ENCODE data around the gene ABCD4. TPM values are rescaled to one million over a fixed set of nuclear protein-coding genes. Genes with fewer than 3 reads are reported as not detected.

The ABCD4 gene
- total RNA-seq (10 to 100 TPM; 18.9 to 28.7 (median 25.2) TPM), polyA plus RNA-seq (25.4 TPM)
- long read RNA-seq, donor 1, transcript ABCD4-201 (19 exons, 3,003 nt) = major isoform, 11 of 48 reads
- long read RNA-seq, donor 1, transcript ABCD4-218 (18 exons, 1,842 nt) = minor isoform, 8 of 48 reads
- long read RNA-seq, donor 1, partial matches to known transcripts = 5 of 48 reads
- long read RNA-seq, donor 1, other reads (novel, unspliced or antisense) = 21 of 48 reads
- long read RNA-seq, donor 2, partial matches to known transcripts = 2 of 23 reads
- long read RNA-seq, donor 2, other reads (novel, unspliced or antisense) = 15 of 23 reads
- long read RNA-seq, donor 3, transcript ABCD4-218 (18 exons, 1,842 nt) = minor isoform, 8 of 112 reads
- long read RNA-seq, donor 3, transcript ABCD4-201 (19 exons, 3,003 nt) = major isoform, 21 of 112 reads
- long read RNA-seq, donor 3, transcript ABCD4-211 (17 exons, 2,336 nt) = minor isoform, 6 of 112 reads
- long read RNA-seq, donor 3, partial matches to known transcripts = 18 of 112 reads
- long read RNA-seq, donor 3, other reads (novel, unspliced or antisense) = 57 of 112 reads
- long read RNA-seq, donor 4, transcript ABCD4-201 (19 exons, 3,003 nt) = major isoform, 8 of 23 reads
- long read RNA-seq, donor 4, partial matches to known transcripts = 2 of 23 reads
- long read RNA-seq, donor 4, other reads (novel, unspliced or antisense) = 13 of 23 reads

DNA sequence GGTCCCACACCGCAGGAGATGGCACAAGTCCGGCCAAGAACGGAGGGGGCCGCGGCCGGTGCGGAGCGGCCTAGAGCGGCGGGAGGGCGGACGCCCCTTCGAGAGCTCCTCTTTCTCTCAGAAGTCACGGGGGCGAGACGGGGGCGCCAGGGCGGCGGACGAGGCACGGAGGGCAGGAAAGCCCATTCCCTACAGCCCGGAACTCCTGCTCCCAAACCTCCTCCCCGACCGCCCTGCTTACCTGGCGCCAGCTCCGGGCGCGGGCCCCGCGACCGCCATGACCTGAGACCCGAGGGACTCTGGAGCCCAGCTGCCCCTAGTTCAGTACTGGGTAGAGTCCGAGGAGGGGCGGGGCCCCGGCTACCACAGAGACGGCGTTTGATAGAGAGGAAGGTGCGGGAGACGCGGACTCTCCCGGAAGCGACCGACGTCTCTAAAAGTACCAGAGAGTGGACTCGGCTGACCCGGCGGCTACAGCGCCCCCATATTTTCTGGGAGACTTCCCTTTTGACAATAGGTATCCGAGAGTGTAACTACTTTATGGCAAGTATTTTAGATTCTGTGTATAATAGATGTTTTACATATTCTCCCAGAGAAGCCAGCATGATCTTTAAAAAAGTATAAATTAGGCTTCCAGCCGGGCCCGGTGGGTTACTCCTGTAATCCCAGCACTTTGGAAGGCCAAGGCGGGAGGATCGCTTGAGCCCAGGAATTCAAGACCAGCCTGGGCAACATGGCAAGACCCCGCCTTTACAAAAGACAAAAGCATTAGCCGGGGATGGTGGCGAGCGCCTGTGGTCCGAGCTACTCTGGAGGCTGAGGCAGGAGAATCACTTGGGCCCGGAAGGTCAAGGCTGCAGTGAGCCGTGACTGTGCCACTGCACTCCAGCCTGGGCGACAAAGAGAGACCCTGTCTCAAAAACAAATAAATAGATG is at the start of gene ABCD4:
ABCD4 (minus strand) TSS at position 301 of the 936 bp plus-strand sequence; CDS start at position 279, 22 bp downstream.
- DNase-seq (peak; percentile 94 to 98 (median 97)), ATAC-seq (peak; percentile 99)
- peak within 1 kb of the TSS; percentile 96 for H3K4me3 ChIP-seq (ENCODE audit: low read length)
- 12% methylated on average over 61 of the region's 61 CpGs for WGBS
- peaks cover 12% of the 10 kb centered on the region for H3K4me1 ChIP-seq (ENCODE audit: control insufficient read depth, insufficient read depth, low read length)
- intact Hi-C loops (cut with DNase I) = no loop called here
- H3K9me3 ChIP-seq (ENCODE audit: control insufficient read depth, low read length) = no peaks in the 10 kb centered on the region
- no peaks in the 10 kb centered on the region for H3K27me3 ChIP-seq (ENCODE audit: control insufficient read depth, insufficient read depth)
- H3K27ac ChIP-seq (ENCODE audit: low read length) = peak within 1 kb of the TSS; percentile 94

DNA sequence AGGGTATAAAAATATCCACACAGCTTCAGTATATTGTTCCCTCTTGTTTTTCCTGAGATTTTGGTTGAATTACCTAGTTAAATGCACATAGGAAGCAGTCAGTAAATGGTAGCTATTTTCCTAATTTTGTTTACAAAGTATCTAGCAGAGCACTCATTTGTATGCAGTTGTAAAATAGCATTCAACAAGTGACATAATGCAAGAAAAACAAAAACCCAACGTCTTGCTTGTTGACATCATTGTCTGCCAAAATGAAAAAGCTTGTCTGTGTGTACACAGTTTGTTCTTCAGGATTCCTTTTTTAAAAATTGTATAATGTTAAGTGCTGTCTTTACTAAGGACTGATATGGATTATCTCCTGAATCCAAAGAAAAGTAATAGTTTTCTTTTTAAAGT is 48.2 kb upstream of the ABCD4 start:
- DNase-seq (no peak), ATAC-seq (no peak)
- Histone ChIP-seq H3K4me3 (ENCODE audit: low read length) (no peak overlapping the region), H3K27me3 (ENCODE audit: control insufficient read depth, insufficient read depth) (no peaks in the 10 kb centered on the region), H3K9me3 (ENCODE audit: control insufficient read depth, low read length) (no peaks in the 10 kb centered on the region), H3K27ac (ENCODE audit: low read length) (no peak overlapping the region), H3K4me1 (ENCODE audit: control insufficient read depth, insufficient read depth, low read length) (no peaks in the 10 kb centered on the region)
- intact Hi-C loops (cut with DNase I) = no loop called here
- 8% methylated on average over 1 of the region's 1 CpG for WGBS

DNA sequence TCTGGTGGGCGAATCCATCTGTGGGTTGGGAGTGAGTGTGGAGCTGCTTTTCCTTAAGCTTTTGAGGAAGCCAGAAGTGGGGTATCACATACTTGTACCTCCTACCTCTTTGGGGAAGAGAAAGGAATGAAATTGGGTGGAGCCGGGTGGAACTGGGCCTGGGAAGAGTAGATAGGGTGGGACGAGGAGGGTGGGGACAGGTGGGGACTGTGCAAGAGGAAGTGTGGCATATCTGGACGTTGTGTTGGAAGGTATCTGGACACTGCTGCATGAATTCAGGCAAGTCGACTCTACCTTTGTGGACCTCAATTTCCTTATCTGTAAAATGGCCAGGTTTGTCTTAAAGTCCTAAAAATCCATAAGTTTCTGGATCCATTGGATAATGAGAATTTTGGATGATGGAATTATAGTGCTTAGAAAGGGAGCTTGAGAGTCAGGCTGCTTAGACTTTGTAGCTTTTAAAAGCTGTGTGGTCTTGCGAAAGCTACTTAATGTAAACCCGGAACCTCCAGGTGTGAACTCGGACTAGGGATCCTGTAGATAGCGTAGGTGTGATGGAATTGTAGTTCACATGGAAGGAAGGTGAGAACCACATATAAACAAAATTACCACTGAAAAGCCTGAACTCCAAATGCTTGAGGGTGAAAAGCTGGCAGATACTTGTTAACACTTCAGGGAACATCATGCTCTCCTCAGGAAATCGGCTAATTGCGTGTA is 47.6 kb upstream of the ABCD4 start:
- ATAC-seq (no peak), DNase-seq (no peak)
- intact Hi-C loops (cut with DNase I) = no loop called here
- H3K9me3 ChIP-seq (ENCODE audit: control insufficient read depth, low read length) = no peaks in the 10 kb centered on the region
- 45% methylated on average over 11 of the region's 11 CpGs for WGBS
- H3K4me3 ChIP-seq (ENCODE audit: low read length) = no peak overlapping the region
- no peak overlapping the region for H3K27ac ChIP-seq (ENCODE audit: low read length)
- H3K27me3 ChIP-seq (ENCODE audit: control insufficient read depth, insufficient read depth) = no peaks in the 10 kb centered on the region
- no peaks in the 10 kb centered on the region for H3K4me1 ChIP-seq (ENCODE audit: control insufficient read depth, insufficient read depth, low read length)

DNA sequence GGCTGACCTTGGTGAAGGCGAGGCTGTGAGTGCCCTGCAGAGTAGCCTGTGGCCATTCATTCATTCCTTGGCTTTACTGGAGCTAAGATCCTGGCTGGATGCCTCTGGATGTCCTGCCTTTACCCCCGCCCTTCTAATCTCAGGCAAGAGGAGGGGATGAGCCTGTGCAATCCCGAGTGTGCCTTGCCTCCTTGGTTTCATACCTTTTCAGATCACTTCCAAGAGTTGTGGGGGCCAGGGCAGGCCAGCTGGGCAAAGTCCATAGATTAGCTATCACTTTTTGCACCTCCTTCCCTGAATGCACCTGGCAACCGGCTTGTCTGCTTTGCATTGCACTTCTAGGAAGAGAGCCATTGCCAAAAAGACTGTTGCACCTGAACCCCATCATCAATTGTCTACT is 47.0 kb upstream of the ABCD4 start:
- no peak for DNase-seq
- no peak for ATAC-seq
- Histone ChIP-seq H3K27ac (ENCODE audit: low read length) (no peak overlapping the region), H3K27me3 (ENCODE audit: control insufficient read depth, insufficient read depth) (no peaks in the 10 kb centered on the region), H3K9me3 (ENCODE audit: control insufficient read depth, low read length) (no peaks in the 10 kb centered on the region), H3K4me3 (ENCODE audit: low read length) (no peak overlapping the region), H3K4me1 (ENCODE audit: control insufficient read depth, insufficient read depth, low read length) (no peaks in the 10 kb centered on the region)
- intact Hi-C loops (cut with DNase I) = no loop called here
- 45% methylated on average over 4 of the region's 4 CpGs for WGBS

DNA sequence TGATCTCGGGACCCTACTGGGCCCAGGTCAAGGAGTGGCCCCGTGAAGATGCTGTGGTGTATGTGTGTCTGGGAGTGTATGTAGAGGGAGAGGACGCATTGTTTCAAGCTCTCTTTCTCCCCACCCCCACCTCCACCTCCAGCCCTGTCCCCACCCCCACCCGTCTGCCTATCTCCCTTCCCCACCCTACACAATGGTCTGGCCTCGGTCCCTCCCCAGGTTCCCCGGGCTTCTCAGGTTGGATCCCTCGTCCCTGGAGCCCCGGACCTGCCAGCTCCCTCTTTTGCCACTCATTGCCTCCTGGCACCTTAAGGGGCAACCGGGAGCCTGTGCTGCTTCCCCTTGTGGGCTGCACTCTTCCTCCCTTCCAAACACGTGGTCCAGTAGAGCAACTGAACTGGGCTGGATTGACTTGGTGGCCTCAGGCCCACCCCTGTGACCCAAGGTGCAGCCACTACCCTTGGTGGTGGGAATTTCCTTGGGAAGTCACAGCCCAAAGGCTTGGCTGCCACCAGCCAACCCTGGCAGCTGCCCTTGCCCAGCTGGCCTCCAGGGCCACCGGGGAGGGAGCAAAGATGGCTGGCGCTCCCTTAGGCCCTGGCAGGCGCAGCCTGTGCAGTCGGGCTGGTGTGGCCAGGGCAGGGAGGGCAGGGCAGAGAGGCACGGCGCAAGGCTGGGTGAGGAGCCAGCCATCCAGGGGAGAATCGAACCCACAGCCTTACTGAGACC is 46.2 kb upstream of the ABCD4 start:
- intact Hi-C loops (cut with DNase I) = no loop called here
- 51% methylated on average over 17 of the region's 17 CpGs for WGBS
- no peak for ATAC-seq

DNA sequence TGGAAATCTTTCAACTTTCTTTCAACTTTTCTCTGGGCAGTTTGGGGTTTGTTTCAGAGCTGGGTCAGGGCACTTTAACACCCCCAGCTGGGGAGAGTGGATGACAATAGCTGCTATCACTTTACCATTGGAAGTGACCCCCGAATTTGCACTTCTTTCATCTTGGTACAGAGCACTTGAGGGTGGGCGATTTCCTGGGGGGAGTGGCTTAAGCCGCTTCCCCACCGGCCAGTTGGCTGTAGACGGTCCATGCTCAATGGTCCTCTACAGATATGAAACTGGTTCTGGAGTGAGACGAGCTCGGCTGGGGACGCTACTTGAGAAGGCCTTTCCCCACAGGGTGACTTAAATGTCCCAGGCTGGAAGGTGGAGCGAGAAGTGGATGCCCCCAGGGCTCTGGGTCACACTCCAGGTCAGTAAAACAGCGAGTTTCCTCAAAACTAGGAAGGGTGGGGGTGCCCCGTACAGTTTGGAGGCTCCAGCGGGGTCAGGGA is 45.6 kb upstream of the ABCD4 start, which contains the start of gene VRTN:
VRTN (plus strand) TSS at position 231 of the 494 bp plus-strand sequence. CDS start 8,313 bp downstream, outside the sequence.
- WGBS = 46% methylated on average over 12 of the region's 12 CpGs
- no peak for DNase-seq
- no peaks in the 10 kb centered on the region for H3K9me3 ChIP-seq (ENCODE audit: control insufficient read depth, low read length)
- H3K4me1 ChIP-seq (ENCODE audit: control insufficient read depth, insufficient read depth, low read length) = no peaks in the 10 kb centered on the region
- no peaks in the 10 kb centered on the region for H3K27me3 ChIP-seq (ENCODE audit: control insufficient read depth, insufficient read depth)
- no peak for ATAC-seq
- no peak within 1 kb of the TSS for H3K4me3 ChIP-seq (ENCODE audit: low read length)
- intact Hi-C loops (cut with DNase I) = no loop called here
- no peak within 1 kb of the TSS for H3K27ac ChIP-seq (ENCODE audit: low read length)

More for the DNA sequence above, 46.2 kb upstream of the ABCD4 start:
- H3K27ac ChIP-seq (ENCODE audit: low read length) = no peak overlapping the region
- H3K4me1 ChIP-seq (ENCODE audit: control insufficient read depth, insufficient read depth, low read length) = no peaks in the 10 kb centered on the region
- no peaks in the 10 kb centered on the region for H3K27me3 ChIP-seq (ENCODE audit: control insufficient read depth, insufficient read depth)
- H3K4me3 ChIP-seq (ENCODE audit: low read length) = no peak overlapping the region
- DNase-seq = no peak
- no peaks in the 10 kb centered on the region for H3K9me3 ChIP-seq (ENCODE audit: control insufficient read depth, low read length)

DNA sequence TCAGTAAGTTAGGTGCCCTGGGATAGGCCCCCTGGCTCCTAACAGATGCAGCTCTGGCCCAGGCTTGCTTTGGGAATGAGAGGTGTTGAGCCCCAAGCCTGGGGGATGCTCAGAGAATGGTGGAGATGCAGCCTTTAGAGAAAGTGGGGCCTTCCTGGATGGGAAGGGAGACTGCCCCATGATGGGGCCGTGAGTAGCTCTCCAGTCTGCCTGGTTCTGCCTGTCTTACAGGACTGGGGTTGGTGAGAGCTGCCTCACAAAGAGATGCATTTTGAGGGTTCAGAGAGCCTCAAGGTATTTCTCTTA is 45.0 kb upstream of the ABCD4 start:
- Histone ChIP-seq H3K27ac (ENCODE audit: low read length) (no peak overlapping the region), H3K27me3 (ENCODE audit: control insufficient read depth, insufficient read depth) (no peaks in the 10 kb centered on the region), H3K9me3 (ENCODE audit: control insufficient read depth, low read length) (no peaks in the 10 kb centered on the region), H3K4me3 (ENCODE audit: low read length) (no peak overlapping the region), H3K4me1 (ENCODE audit: control insufficient read depth, insufficient read depth, low read length) (no peaks in the 10 kb centered on the region)
- ATAC-seq (no peak), DNase-seq (no peak)
- 46% methylated on average over 1 of the region's 1 CpG for WGBS
- intact Hi-C loops (cut with DNase I) = no loop called here

DNA sequence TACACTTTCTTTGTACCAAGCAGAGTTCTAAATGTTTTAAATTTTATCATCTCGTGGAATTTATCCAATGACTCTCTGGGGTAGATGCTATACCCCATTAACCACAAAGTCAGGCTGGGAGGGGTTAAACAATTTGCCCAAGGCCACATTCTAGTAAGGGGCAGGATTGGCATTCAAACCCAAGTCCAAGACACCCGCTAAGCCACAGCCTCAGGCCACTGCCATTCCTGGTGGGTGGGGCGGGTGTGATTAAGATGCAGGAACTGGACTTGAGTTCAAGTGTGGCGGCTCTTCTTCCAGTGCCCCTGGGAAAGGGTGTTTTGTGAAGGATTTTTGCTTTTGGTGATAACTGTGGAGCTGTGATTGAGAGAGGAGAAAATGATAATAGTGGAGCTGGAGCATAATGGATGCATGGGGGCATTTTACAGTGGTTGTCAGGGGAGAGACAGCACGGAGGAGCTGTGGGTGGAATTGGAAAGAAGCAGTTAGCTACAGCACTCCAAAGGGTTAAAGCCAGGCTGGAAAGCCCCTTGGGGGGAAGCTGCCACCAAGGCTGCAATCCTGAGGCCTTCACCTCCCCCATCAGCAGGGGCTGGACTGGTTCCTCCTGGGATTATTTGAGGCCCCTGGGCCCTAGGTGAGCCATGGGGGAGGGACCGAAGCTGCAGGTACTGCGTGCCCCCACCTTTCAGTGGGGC is 44.5 kb upstream of the ABCD4 start:
- no peak overlapping the region for H3K4me3 ChIP-seq (ENCODE audit: low read length)
- no peaks in the 10 kb centered on the region for H3K4me1 ChIP-seq (ENCODE audit: control insufficient read depth, insufficient read depth, low read length)
- WGBS = 64% methylated on average over 7 of the region's 7 CpGs
- no peaks in the 10 kb centered on the region for H3K9me3 ChIP-seq (ENCODE audit: control insufficient read depth, low read length)
- DNase-seq (no peak), ATAC-seq (no peak)
- no peaks in the 10 kb centered on the region for H3K27me3 ChIP-seq (ENCODE audit: control insufficient read depth, insufficient read depth)
- H3K27ac ChIP-seq (ENCODE audit: low read length) = no peak overlapping the region
- intact Hi-C loops (cut with DNase I) = no loop called here

DNA sequence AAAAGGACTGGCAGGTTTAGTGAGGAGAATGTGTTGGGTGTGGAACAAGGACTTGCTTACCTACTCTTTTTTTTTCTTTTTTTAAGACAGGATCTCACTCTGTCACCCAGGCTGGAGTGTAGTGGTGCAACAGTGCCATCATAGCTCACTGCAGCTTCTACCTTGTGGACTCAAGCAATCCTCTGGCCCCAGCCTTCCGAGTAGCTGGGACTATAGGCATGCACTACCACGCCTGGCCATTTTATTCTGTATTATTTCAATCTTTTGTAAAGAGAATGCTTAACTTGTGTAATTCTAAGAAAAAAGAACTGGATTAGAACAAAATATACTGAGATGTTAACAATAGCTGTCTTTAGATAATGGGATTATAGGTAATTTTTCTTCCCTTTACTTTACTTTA is 43.6 kb upstream of the ABCD4 start:
- DNase-seq (no peak), ATAC-seq (no peak)
- intact Hi-C loops (cut with DNase I) = no loop called here
- no peaks in the 10 kb centered on the region for H3K9me3 ChIP-seq (ENCODE audit: control insufficient read depth, low read length)
- WGBS = 69% methylated on average over 2 of the region's 2 CpGs
- H3K27me3 ChIP-seq (ENCODE audit: control insufficient read depth, insufficient read depth) = no peaks in the 10 kb centered on the region
- no peak overlapping the region for H3K27ac ChIP-seq (ENCODE audit: low read length)
- no peaks in the 10 kb centered on the region for H3K4me1 ChIP-seq (ENCODE audit: control insufficient read depth, insufficient read depth, low read length)
- no peak overlapping the region for H3K4me3 ChIP-seq (ENCODE audit: low read length)
